NT2/D1 (cell line): ENCODE results near the gene KPNA5.

Experiments used
- SUZ12 ChIP-seq: IDR thresholded peaks from 2 replicates; pipeline ENCODE4 v1.6.1; 2011; ENCODE audit not compliant: insufficient read length, insufficient read depth; ENCODE audit errors: extremely low read depth
- ZNF274 ChIP-seq: IDR thresholded peaks from 2 replicates; pipeline ENCODE4 v1.6.1; 2011; ENCODE audit warnings: mild to moderate bottlenecking, low read depth, low read length

GRCh38 chr6:116691154-116691553 lies 10.1 kb downstream of the KPNA5 start:
- TF ChIP-seq ZNF274: no peak
- no peak for TF ChIP-seq SUZ12
